HCT116 (cell line): ENCODE measurements around the gene CD8B2. TPM values are rescaled to one million over a fixed set of nuclear protein-coding genes. Genes with fewer than 3 reads are reported as not detected.
"Not testable (repeated sequence)": the region's sequence is repeated elsewhere in the genome, so short reads cannot be mapped to it uniquely, and the experiment has no call there.

Experiments used
- ATAC-seq: fragments of 200-7000 bp; cut with Tn5 transposase; 2 replicates; pipeline ENCODE4 v1.9.1; 2020; ENCODE audit warnings: mild to moderate bottlenecking, moderate library complexity
- BruUV-seq: library from RNA; stranded (reverse); fragments of 400-500 nt; replicated peaks from 2 replicates; lab custom pipeline; 2021; lab: Mats Ljungman, UMichigan
- CTCF ChIA-PET: fragments of 300-600 bp; sonication (Branson Sonifier 250); formaldehyde crosslinking; loops from one replicate; lab custom pipeline; 2021; ENCODE audit warnings: antibody characterized with exemption; lab: Charles Lee
- POLR2A ChIA-PET: fragments of 300-600, 350-600 bp; sonication (Branson Sonifier 250); formaldehyde crosslinking; loops from one replicate; lab custom pipeline; 2021; ENCODE audit warnings: antibody characterized with exemption; lab: Charles Lee
- RAD21 ChIA-PET, 2 experiments: fragments of 300-600 bp; sonication (Branson Sonifier 250); formaldehyde crosslinking; loops; one replicate each; lab custom pipeline; 2023; ENCODE audit warnings: low total read pairs in 2 of 2; ENCODE audit not compliant: uncharacterized antibody in 2 of 2, unreplicated experiment in 2 of 2, low non-redundant PET in 1 of 2; lab: Charles Lee
- DNase-seq: peaks from one replicate; pipeline ENCODE4 v3.0.0-alpha.2; 2010; ENCODE audit warnings: low read depth, low spot score
- H2AFZ ChIP-seq: fragments of 200-600 bp; shearing (Covaris generic), sonication (generic); 2 replicates; pipeline ENCODE4 v1.6.1; 2017; ENCODE audit warnings: low read depth, mixed run types, mixed read lengths, antibody characterized with exemption, low read length; ENCODE audit not compliant: poor library complexity, severe bottlenecking
- H3K27ac ChIP-seq: 2 replicates; pipeline ENCODE4 v1.5.1; 2012; ENCODE audit warnings: low read depth, low read length
- H3K27me3 ChIP-seq: fragments of 200-600 bp; sonication (generic); 2 replicates; pipeline ENCODE4 v1.6.1; 2016; ENCODE audit warnings: mixed run types, low read length, mixed read lengths; ENCODE audit not compliant: insufficient read depth
- H3K36me3 ChIP-seq, 2 experiments: fragments of 200-500 bp in 1 of 2; fragments of 200-600 bp in 1 of 2; sonication (Bioruptor generic) in 1 of 2; sonication (generic) in 1 of 2; 2 replicates each; pipeline versions ENCODE4 v1.5.1 to v1.6.1; 2014 to 2016; ENCODE audit warnings: low read length in 2 of 2, inconsistent platforms in 1 of 2, mixed read lengths in 1 of 2, mixed run types in 1 of 2; ENCODE audit not compliant: insufficient read depth in 2 of 2, control insufficient read depth in 1 of 2
- H3K4me1 ChIP-seq, 2 experiments: fragments of 200-600 bp in 1 of 2; sonication (generic) in 1 of 2; 2 replicates each; pipeline versions ENCODE4 v1.5.1 to v1.6.1; 2012 to 2017; ENCODE audit warnings: low read length in 2 of 2, inconsistent platforms in 1 of 2, mild to moderate bottlenecking in 1 of 2, mixed read lengths in 1 of 2, mixed run types in 1 of 2, moderate library complexity in 1 of 2; ENCODE audit not compliant: insufficient read depth in 2 of 2, control insufficient read depth in 1 of 2
- H3K4me2 ChIP-seq: fragments of 200-600 bp; sonication (generic); 2 replicates; pipeline ENCODE4 v1.6.1; 2017; ENCODE audit warnings: mixed run types, low read length, mixed read lengths
- H3K4me3 ChIP-seq, 2 experiments: fragments of 200-600 bp in 1 of 2; sonication (generic) in 1 of 2; replicated peaks in 1 of 2; 2 replicates each; pipeline ENCODE4 v1.5.1; 2011 to 2016; ENCODE audit warnings: low read length in 2 of 2, control low read depth in 1 of 2, low read depth in 1 of 2, mild to moderate bottlenecking in 1 of 2, mixed read lengths in 1 of 2, mixed run types in 1 of 2
- H3K79me2 ChIP-seq: fragments of 200-600 bp; sonication (generic); 2 replicates; pipeline ENCODE4 v1.6.1; 2017; ENCODE audit warnings: mild to moderate bottlenecking, mixed run types, low read length, moderate library complexity, mixed read lengths; ENCODE audit not compliant: insufficient read depth
- H3K9ac ChIP-seq: fragments of 200-600 bp; sonication (generic); 2 replicates; pipeline ENCODE4 v1.6.1; 2016; ENCODE audit warnings: low read length, mixed read lengths
- H3K9me2 ChIP-seq: fragments of 200-600 bp; sonication (generic), shearing (Covaris generic); 2 replicates; pipeline ENCODE4 v1.6.1; 2017; ENCODE audit warnings: mixed run types, mild to moderate bottlenecking, moderate library complexity; ENCODE audit not compliant: insufficient read depth
- H3K9me3 ChIP-seq, 2 experiments: fragments of 200-500 bp in 1 of 2; fragments of 200-600 bp in 1 of 2; sonication (Bioruptor generic) in 1 of 2; sonication (generic) in 1 of 2; 2 replicates each; pipeline ENCODE4 v1.6.1; 2014 to 2017; ENCODE audit warnings: low read length in 2 of 2, mixed read lengths in 2 of 2, inconsistent platforms in 1 of 2, low read depth in 1 of 2, mild to moderate bottlenecking in 1 of 2, mixed run types in 1 of 2, moderate library complexity in 1 of 2; ENCODE audit not compliant: control insufficient read depth in 1 of 2, insufficient read depth in 1 of 2
- H4K20me1 ChIP-seq: fragments of 200-600 bp; sonication (generic), shearing (Covaris generic); 2 replicates; pipeline ENCODE4 v1.6.1; 2017; ENCODE audit warnings: mixed run types, mild to moderate bottlenecking, moderate library complexity; ENCODE audit not compliant: insufficient read depth
- ATF3 ChIP-seq: IDR thresholded peaks from 2 replicates; pipeline ENCODE4 v1.6.1; 2012
- CBX3 ChIP-seq: IDR thresholded peaks from 2 replicates; pipeline ENCODE4 v1.6.1; 2012; ENCODE audit warnings: low read depth
- CEBPB ChIP-seq: IDR thresholded peaks from 2 replicates; pipeline ENCODE4 v1.6.1; 2012; ENCODE audit warnings: low read depth
- EGR1 ChIP-seq: IDR thresholded peaks from 2 replicates; pipeline ENCODE4 v1.6.1; 2012; ENCODE audit warnings: low read depth
- EZH2phosphoT487 ChIP-seq: fragments of 200-600 bp; IDR thresholded peaks from 2 replicates; pipeline ENCODE4 v1.6.1; 2018; ENCODE audit warnings: antibody characterized with exemption, borderline replicate concordance
- JUND ChIP-seq: IDR thresholded peaks from 2 replicates; pipeline ENCODE4 v1.6.1; 2012
- SP1 ChIP-seq: IDR thresholded peaks from 2 replicates; pipeline ENCODE4 v1.6.1; 2012; ENCODE audit warnings: low read depth
- TCF7L2 ChIP-seq: IDR thresholded peaks from 2 replicates; pipeline ENCODE4 v1.7.0; 2011; ENCODE audit warnings: borderline replicate concordance, inconsistent platforms; ENCODE audit not compliant: insufficient read depth, insufficient read length; ENCODE audit errors: extremely low read depth
- ZBTB33 ChIP-seq: IDR thresholded peaks from 2 replicates; pipeline ENCODE4 v1.6.1; 2011; ENCODE audit warnings: mild to moderate bottlenecking, low read length, moderate library complexity; ENCODE audit not compliant: insufficient replicate concordance; ENCODE audit errors: extremely low read depth
- ZFX ChIP-seq: fragments of 450-650 bp; IDR thresholded peaks from 2 replicates; pipeline ENCODE4 v1.6.1; 2017
- intact Hi-C: fragments of 100-400 bp; cut with micrococcal nuclease; formaldehyde crosslinking; loops from 2 replicates; pipeline ENCODE4 v1.10.0; 2022
- total RNA-seq: library from RNA; stranded (reverse); gene quantifications from one replicate; pipeline ENCODE4 v1.2.1, GENCODE V29; 2021; ENCODE audit not compliant: unreplicated experiment
- TF ChIP-seq, protein P1 (sequence below): IDR thresholded peaks from 2 replicates; pipeline ENCODE4 v1.6.1; 2012; ENCODE audit warnings: low read depth
- TF ChIP-seq, protein P2 (sequence below), 3 experiments: fragments of 200-600 bp in 1 of 3; sonication (generic) in 1 of 3; IDR thresholded peaks in 2 of 3; conservative IDR thresholded peaks in 1 of 3; 2 replicates each; pipeline ENCODE4 v1.5.1; 2012 to 2017; ENCODE audit warnings: low read depth in 2 of 3, low read length in 2 of 3, antibody characterized with exemption in 1 of 3, borderline replicate concordance in 1 of 3, control low read depth in 1 of 3, mild to moderate bottlenecking in 1 of 3, mixed read lengths in 1 of 3, mixed run types in 1 of 3, moderate library complexity in 1 of 3; ENCODE audit not compliant: insufficient read depth in 1 of 3

CD8B2 gene
- total RNA-seq, 1 experiment from 2014 or later = not detected

- intact Hi-C loops, RAD21 ChIA-PET, H2AFZ ChIP-seq, H3K36me3 ChIP-seq, H3K27ac ChIP-seq, H3K9me2 ChIP-seq, ATAC-seq, POLR2A ChIA-PET, H3K9ac ChIP-seq, H3K79me2 ChIP-seq, BruUV-seq, H3K27me3 ChIP-seq, DNase-seq, H3K9me3 ChIP-seq, H4K20me1 ChIP-seq, H3K4me2 ChIP-seq, H3K4me3 ChIP-seq: not testable (repeated sequence)
- TF ChIP-seq SP1 (peak; percentile 28; the same call in 1 of the 2 replicates), CEBPB (peak; percentile 84), CBX3 (0 out of 2 replicates have a peak, but pooled peaks have one; percentile 19)
- CTCF ChIA-PET = interaction anchor here (1.3 kb wide), 1 partner anchor 28 kb away, joined by 4 read pairs; no protein-coding TSS in a partner anchor
- H3K4me1 ChIP-seq = peaks cover 0 to 16% of the 10 kb centered on the region in 2 experiments; a peak in 2 of 4 replicates
These were observed 27.7 kb downstream of the CD8B2 start for GRCh38 chr2:106514827-106515226.

DNA sequence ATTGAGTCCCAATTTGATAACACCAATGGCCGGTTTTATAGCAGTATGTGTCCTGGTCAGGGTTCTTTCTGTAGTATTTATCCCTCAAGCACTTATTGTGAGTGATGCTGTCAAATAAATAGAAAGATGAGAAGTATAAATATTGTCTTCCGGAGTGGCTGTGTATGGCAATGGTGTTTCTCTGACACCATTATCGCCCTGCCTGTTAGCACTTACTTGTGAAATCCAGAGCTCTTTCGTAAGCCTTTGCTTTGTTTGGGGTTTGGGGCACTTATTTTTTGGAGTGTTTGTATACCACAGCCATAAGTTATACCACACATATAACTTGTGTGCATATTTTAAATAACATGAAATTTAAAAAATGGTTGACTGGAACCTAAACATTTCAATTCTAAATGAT, 29.3 kb downstream of the CD8B2 start:
- Histone ChIP-seq H2AFZ (no peak overlapping the region), H3K4me3 (no peak overlapping the region), H3K9me3 (no peaks in the 10 kb centered on the region), H3K36me3 (no peaks in the 10 kb centered on the region), H3K4me2 (no peak overlapping the region), H3K27ac (no peak overlapping the region), H3K79me2 (no peaks in the 10 kb centered on the region), H3K9me2 (no peaks in the 10 kb centered on the region), H3K4me1 (peaks cover 0 to 12% of the 10 kb centered on the region in 2 experiments; a peak in 2 of 4 replicates), H3K27me3 (no peaks in the 10 kb centered on the region), H3K9ac (no peak overlapping the region), H4K20me1 (no peaks in the 10 kb centered on the region)
- CTCF ChIA-PET = interaction anchor here (1.9 kb wide), 1 partner anchor 26 kb away, joined by 4 read pairs; no protein-coding TSS in a partner anchor
- intact Hi-C loops = no loop called here
- ATAC-seq = no peak
- POLR2A ChIA-PET = no interaction called here
- no TSS peak for BruUV-seq
- no peak for DNase-seq
- RAD21 ChIA-PET = no interaction called here
- TF ChIP-seq ATF3 (no peak), ZFX (no peak), SP1 (no peak), ZBTB33 (no peak), EZH2phosphoT487 (no peak), EGR1 (no peak), CEBPB (no peak), TCF7L2 (no peak), JUND (no peak)
- TF ChIP-seq, protein P1, sequence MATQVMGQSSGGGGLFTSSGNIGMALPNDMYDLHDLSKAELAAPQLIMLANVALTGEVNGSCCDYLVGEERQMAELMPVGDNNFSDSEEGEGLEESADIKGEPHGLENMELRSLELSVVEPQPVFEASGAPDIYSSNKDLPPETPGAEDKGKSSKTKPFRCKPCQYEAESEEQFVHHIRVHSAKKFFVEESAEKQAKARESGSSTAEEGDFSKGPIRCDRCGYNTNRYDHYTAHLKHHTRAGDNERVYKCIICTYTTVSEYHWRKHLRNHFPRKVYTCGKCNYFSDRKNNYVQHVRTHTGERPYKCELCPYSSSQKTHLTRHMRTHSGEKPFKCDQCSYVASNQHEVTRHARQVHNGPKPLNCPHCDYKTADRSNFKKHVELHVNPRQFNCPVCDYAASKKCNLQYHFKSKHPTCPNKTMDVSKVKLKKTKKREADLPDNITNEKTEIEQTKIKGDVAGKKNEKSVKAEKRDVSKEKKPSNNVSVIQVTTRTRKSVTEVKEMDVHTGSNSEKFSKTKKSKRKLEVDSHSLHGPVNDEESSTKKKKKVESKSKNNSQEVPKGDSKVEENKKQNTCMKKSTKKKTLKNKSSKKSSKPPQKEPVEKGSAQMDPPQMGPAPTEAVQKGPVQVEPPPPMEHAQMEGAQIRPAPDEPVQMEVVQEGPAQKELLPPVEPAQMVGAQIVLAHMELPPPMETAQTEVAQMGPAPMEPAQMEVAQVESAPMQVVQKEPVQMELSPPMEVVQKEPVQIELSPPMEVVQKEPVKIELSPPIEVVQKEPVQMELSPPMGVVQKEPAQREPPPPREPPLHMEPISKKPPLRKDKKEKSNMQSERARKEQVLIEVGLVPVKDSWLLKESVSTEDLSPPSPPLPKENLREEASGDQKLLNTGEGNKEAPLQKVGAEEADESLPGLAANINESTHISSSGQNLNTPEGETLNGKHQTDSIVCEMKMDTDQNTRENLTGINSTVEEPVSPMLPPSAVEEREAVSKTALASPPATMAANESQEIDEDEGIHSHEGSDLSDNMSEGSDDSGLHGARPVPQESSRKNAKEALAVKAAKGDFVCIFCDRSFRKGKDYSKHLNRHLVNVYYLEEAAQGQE = no peak
- TF ChIP-seq, protein P2, sequence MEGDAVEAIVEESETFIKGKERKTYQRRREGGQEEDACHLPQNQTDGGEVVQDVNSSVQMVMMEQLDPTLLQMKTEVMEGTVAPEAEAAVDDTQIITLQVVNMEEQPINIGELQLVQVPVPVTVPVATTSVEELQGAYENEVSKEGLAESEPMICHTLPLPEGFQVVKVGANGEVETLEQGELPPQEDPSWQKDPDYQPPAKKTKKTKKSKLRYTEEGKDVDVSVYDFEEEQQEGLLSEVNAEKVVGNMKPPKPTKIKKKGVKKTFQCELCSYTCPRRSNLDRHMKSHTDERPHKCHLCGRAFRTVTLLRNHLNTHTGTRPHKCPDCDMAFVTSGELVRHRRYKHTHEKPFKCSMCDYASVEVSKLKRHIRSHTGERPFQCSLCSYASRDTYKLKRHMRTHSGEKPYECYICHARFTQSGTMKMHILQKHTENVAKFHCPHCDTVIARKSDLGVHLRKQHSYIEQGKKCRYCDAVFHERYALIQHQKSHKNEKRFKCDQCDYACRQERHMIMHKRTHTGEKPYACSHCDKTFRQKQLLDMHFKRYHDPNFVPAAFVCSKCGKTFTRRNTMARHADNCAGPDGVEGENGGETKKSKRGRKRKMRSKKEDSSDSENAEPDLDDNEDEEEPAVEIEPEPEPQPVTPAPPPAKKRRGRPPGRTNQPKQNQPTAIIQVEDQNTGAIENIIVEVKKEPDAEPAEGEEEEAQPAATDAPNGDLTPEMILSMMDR (IDR thresholded peaks at IDR 0.05 in 2 of 3, conservative IDR thresholded peaks at IDR 0.05 in 1 of 3; ENCODE audit: borderline replicate concordance in 1 of 3, insufficient read depth in 1 of 3, low read depth in 2 of 3, low read length in 2 of 3) = no peak
